HG03571 (cell line): ENCODE measurements around the gene SWSAP1.
"Not testable (repeated sequence)": the region's sequence is repeated elsewhere in the genome, so short reads cannot be mapped to it uniquely, and the experiment has no call there.

Experiments
- ATAC-seq: cut with Tn5 transposase; IDR thresholded peaks from one replicate; pipeline ENCODE4 v1.9.1; 2021; ENCODE audit not compliant: unreplicated experiment

SWSAP1 gene

GRCh38 chr19:11374433-11375142 lies at the start of gene SWSAP1:
TSS of gene SWSAP1 (plus strand) at chr19:11374666. CDS start at chr19:11374681, 15 bp downstream.
- ATAC-seq, result peak; percentile 83

GRCh38 chr19:11324748-11325389 lies 49.6 kb upstream of the SWSAP1 start:
- no peak for ATAC-seq

- no peak for ATAC-seq
Measured at GRCh38 chr19:11325544-11325943, 48.9 kb upstream of the SWSAP1 start.

GRCh38 chr19:11330127-11330526 lies 44.3 kb upstream of the SWSAP1 start:
- no peak for ATAC-seq

GRCh38 chr19:11331502-11331901 lies 43.0 kb upstream of the SWSAP1 start:
- no peak for ATAC-seq

- ATAC-seq, result no peak
Measured at GRCh38 chr19:11332822-11333221, 41.6 kb upstream of the SWSAP1 start.

- not testable (repeated sequence) for ATAC-seq
Measured at GRCh38 chr19:11333838-11334237, 40.6 kb upstream of the SWSAP1 start.

GRCh38 chr19:11335449-11336146 lies 38.9 kb upstream of the SWSAP1 start:
- no peak for ATAC-seq

- no peak for ATAC-seq
Measured at GRCh38 chr19:11337080-11337479, 37.4 kb upstream of the SWSAP1 start.

GRCh38 chr19:11338121-11338520 lies 36.3 kb upstream of the SWSAP1 start:
- no peak for ATAC-seq

GRCh38 chr19:11338569-11339253 lies 35.8 kb upstream of the SWSAP1 start:
- no peak for ATAC-seq

- ATAC-seq, result peak; percentile 55
Measured at GRCh38 chr19:11339254-11340098, 35.0 kb upstream of the SWSAP1 start, which contains the start of gene RAB3D. TSS of gene RAB3D (minus strand) at chr19:11339657. CDS start at chr19:11337399, 2,258 bp downstream.

GRCh38 chr19:11340099-11340467 lies 34.4 kb upstream of the SWSAP1 start:
- ATAC-seq, result not testable (repeated sequence)

GRCh38 chr19:11342429-11342828 lies 32.0 kb upstream of the SWSAP1 start:
- no peak for ATAC-seq

- ATAC-seq, result no peak
Measured at GRCh38 chr19:11345122-11345803, 29.2 kb upstream of the SWSAP1 start.

GRCh38 chr19:11346104-11346940 lies 28.1 kb upstream of the SWSAP1 start, which contains the start of the genes CCDC159 and TMEM205:
TSS of gene CCDC159 (plus strand) at chr19:11346519. CDS start at chr19:11346607, 88 bp downstream.
TSS of gene TMEM205 (minus strand) at chr19:11346268. CDS start at chr19:11345619, 649 bp downstream.
- ATAC-seq, result peak; percentile 77

- no peak for ATAC-seq
Measured at GRCh38 chr19:11347546-11348039, 26.9 kb upstream of the SWSAP1 start.

GRCh38 chr19:11349171-11349570 lies 25.3 kb upstream of the SWSAP1 start:
- no peak for ATAC-seq
